GM12891 (cell line): ENCODE data around the gene CATSPERE.

Experiments used
- POLR2A ChIP-seq: IDR thresholded peaks from 2 replicates; pipeline ENCODE4 v1.6.1; 2011; ENCODE audit warnings: low read depth, low read length, control low read depth
- POU2F2 ChIP-seq: IDR thresholded peaks from 2 replicates; pipeline ENCODE4 v1.6.1; 2011; ENCODE audit warnings: low read depth, mild to moderate bottlenecking, control low read depth, low read length, moderate library complexity
- TAF1 ChIP-seq: IDR thresholded peaks from 2 replicates; pipeline ENCODE4 v1.6.1; 2011; ENCODE audit warnings: low read depth, low read length, control low read depth

DNA sequence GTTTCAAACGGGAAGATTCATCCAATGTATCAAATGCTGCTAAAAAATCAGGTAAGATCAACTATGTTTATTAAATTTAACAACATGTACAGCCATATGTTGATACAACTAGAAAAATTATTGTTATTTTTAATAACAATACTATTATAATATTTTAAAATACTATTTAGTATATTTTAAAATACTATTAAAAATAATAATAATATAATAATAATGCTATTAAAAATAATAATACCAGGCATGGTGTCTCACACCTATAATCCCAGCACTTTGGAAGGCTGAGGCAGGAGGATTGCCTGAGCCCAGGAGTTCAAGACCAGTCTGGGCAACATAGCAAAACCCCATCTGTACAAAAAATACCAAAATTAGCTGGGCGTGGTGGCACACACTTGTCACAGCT is 54.6 kb downstream of the CATSPERE start:
- TF ChIP-seq POLR2A (no peak), POU2F2 (no peak), TAF1 (no peak)
